ENCODE data around the gene MACF1.

MACF1 gene

GRCh38 chr1:39266269-39266668, 61.8 kb downstream of the MACF1 start:
- Histone ChIP-seq H3K4me3 (no peak overlapping the region), H3K27ac (no peak overlapping the region)
- DNase-seq (ENCODE audit: low spot score), result no peak
- no peak for TF ChIP-seq CTCF (IDR thresholded peaks at IDR 0.05)

GRCh38 chr1:39266792-39267191, 62.3 kb downstream of the MACF1 start:
- H3K27ac ChIP-seq, result no peak overlapping the region
- no peak overlapping the region for H3K4me3 ChIP-seq
- DNase-seq (ENCODE audit: low spot score), result no peak
- TF ChIP-seq CTCF (IDR thresholded peaks at IDR 0.05), result no peak

- Histone ChIP-seq H3K4me3 (peak overlapping the region; percentile 60), H3K27ac (peak overlapping the region; percentile 58 to 82)
- DNase-seq (ENCODE audit: low spot score), result no peak
- no peak for TF ChIP-seq CTCF (IDR thresholded peaks at IDR 0.05)
Observed at GRCh38 chr1:39268112-39268581, 63.7 kb downstream of the MACF1 start.

- Histone ChIP-seq H3K4me3 (peak overlapping the region; percentile 60), H3K27ac (peak overlapping the region; percentile 58 to 82)
- no peak for TF ChIP-seq CTCF (IDR thresholded peaks at IDR 0.05)
- DNase-seq (ENCODE audit: low spot score), result no peak
Observed at GRCh38 chr1:39268906-39269305, 64.4 kb downstream of the MACF1 start.

GRCh38 chr1:39269349-39269748, 64.9 kb downstream of the MACF1 start:
- Histone ChIP-seq H3K27ac (peak overlapping the region; percentile 58 to 82), H3K4me3 (peak overlapping the region; percentile 60)
- TF ChIP-seq CTCF (IDR thresholded peaks at IDR 0.05), result no peak
- DNase-seq (ENCODE audit: low spot score), result no peak

- Histone ChIP-seq H3K4me3 (peak overlapping the region; percentile 60), H3K27ac (peak overlapping the region; percentile 58 to 82)
- DNase-seq (ENCODE audit: low spot score), result no peak
- no peak for TF ChIP-seq CTCF (IDR thresholded peaks at IDR 0.05)
Observed at GRCh38 chr1:39269791-39270342, 65.4 kb downstream of the MACF1 start.

GRCh38 chr1:39270368-39270767, 65.9 kb downstream of the MACF1 start:
- no peak for DNase-seq (ENCODE audit: low spot score)
- no peak for TF ChIP-seq CTCF (IDR thresholded peaks at IDR 0.05)
- Histone ChIP-seq H3K4me3 (peak overlapping the region; percentile 60), H3K27ac (peak overlapping the region; percentile 58 to 82)
